GM19452 (cell line): ENCODE results near the gene ARHGAP18.

Experiments
- ATAC-seq: cut with Tn5 transposase; IDR thresholded peaks from one replicate; pipeline ENCODE4 v1.9.1; 2021; ENCODE audit not compliant: unreplicated experiment

Gene ARHGAP18

DNA sequence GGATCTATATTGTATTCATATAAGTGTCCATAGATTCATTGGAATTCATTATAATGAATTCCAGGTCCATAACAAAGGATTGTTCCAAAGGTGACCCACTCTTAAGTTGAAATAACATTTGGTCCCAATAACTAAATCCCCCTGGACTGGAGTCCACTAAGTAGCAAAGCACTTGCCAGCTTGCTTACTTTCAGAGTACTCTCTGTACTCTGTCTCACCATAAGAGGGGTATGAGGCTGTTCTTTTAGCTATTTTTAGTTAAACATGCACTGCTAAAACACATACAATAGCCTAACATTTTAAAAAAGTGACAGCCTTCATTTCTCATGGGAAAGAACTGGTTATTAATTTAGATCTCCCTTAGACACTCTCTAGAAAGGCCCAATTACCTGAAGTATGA lies 16.7 kb upstream of the ARHGAP18 start:
- ATAC-seq, result no peak

- no peak for ATAC-seq
Observed at GRCh38 chr6:129725341-129725740, 15.4 kb upstream of the ARHGAP18 start.

GRCh38 chr6:129719692-129720091 lies 9.7 kb upstream of the ARHGAP18 start:
- ATAC-seq, result no peak

DNA sequence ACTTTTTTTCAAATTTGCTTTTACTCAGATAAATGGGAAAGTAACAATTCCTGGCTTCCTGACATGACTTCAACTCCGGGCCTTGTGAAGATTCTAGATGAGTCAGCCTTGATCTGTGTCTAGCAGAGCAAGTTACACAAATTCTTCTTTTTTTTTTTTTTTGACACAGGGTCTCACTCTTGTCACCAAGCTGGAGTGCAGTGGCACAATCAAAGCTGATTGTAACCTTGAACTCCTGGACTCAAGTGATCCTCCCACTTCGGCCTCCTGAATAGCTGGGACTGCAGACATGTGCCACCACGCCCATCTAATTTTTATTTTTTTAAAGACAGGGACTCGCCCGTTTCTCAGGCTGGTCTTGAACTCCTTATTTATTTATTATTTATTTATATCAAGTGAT lies 7.3 kb upstream of the ARHGAP18 start:
- no peak for ATAC-seq

DNA sequence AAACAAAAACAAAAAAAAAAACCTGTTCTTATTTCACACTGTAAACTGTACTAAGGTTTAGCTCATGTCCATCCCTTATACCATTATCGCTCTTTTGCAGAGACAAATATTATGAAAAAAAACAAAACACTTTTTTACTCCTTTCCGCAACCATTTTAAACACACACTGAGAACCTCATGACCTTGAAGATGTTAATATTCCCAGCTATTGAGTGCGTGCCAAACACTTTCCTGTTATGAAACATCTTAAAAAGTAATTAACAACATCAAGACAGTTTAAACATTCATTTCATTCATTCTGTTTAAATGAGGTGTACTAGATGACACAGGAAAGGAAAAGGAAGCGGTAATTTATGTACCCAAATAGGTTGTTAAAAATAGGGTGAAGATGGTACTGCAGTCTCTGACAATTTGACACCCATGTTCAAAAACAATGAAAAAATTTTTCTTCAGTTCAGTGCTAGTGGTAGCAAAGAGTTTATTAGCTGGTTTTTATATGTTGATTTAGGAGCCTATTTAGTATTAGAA lies 3.9 kb upstream of the ARHGAP18 start:
- no peak for ATAC-seq

- ATAC-seq, result no peak
Observed at GRCh38 chr6:129711271-129711631, 1.3 kb upstream of the ARHGAP18 start.

- no peak for ATAC-seq
Observed at GRCh38 chr6:129710450-129711270, 683 bp upstream of the ARHGAP18 start.

DNA sequence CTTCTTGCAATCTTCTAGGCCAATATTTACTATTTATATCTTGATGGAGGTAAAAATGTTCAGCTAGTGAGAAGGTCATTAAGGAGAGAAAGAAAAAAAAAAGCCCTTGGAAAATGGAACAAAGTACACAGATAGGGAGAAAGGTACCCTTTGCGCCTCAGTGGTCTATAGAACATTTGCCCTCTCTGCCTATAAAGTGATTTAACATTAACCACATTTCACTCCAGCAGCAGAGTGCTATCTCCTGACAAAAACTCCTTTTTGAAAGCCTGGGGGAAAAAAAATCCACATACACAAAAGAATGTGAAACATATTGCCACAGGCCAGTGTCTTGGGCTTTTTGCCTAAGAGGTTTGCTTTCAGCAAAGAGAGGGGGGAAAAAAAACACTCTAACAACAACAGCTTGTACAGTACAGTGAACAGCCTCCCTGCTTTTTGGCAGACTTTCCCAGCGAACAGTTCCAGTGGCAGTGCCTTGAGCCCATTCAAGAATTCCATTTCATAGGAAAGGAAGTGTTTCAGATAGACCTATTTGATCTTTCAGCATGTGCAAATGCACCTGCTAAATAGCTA lies 695 bp downstream of the ARHGAP18 start:
- ATAC-seq, result peak; percentile 15

DNA sequence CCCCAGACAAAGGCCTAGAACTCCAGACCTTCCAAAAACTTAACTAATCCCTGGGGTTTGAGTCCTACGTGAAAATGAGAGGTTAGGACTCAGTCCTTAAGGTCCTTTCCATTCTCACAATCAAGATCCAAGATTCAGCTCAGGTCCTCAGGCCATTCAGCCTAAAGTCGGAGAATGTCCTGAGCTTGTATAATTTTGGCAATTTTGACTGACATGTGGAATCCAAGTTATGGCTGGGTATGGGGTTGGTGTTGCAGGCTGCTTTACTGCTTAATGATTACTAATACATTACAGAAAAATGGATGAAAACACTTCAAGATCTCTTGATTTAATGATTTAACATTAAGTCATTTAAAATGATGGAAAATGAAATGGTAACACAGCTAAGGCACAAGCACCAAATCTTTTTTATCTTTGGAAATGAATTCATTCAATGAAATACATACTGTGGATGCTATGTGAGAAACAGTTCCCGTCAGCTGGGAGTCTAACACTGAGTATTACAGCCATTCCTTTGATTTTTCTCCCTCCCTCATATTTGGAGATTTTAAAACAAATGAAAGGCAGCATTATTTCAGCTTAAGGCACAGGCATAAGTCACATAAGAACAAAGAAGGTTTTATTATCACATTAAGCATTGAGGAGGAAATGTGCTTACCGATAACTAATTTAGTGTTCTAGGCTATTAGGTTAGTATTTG lies 1.3 kb downstream of the ARHGAP18 start:
- no peak for ATAC-seq

DNA sequence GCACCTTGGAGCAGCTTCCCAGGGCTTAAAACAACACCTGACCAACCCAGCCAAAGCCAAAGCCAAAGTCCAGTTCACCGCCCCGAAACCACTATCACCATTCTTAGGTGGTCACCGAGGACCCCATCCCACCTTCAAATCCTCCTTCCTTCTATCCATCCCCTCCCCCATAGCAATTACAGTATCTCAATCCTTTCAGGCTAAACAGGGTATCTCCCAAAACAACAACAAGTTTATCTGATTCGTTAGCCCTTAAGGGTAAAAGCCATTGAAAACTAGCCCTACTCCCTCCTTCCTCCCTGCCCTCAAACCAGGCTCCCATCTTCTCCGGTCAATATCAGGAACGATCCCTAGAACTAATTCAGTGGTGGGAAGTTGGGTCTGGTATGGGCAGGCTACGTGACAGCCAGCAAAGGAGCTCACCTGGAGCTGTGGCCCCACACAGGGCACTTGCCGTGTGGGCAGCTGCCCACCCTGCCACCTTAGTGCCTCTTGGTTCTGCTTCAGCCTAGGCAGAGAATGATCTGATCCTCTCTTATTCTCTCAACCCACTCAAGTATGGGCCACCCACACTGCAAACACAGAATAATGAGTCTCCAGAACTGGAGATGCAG lies 2.0 kb downstream of the ARHGAP18 start:
- no peak for ATAC-seq

DNA sequence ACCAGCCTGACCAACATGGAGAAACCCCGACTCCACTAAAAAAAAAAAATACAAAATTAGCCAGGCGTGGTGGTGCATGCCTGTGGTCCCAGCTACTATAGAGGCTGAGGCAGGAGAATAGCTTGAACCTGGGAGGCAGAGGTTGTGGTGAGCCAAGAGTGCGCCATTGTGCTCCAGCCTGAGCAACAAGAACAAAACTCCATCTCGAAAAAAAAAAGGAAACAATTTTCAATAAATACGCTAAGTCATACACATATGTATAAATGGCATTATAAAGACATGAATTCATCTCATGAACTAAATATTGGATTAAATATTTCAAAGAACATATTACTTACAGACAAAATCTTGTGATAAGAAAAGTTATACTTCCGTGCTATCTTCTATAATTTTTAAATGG lies 2.9 kb downstream of the ARHGAP18 start:
- ATAC-seq, result no peak

- no peak for ATAC-seq
Observed at GRCh38 chr6:129705212-129705611, 4.8 kb downstream of the ARHGAP18 start.

GRCh38 chr6:129704708-129705107 lies 5.3 kb downstream of the ARHGAP18 start:
- no peak for ATAC-seq

- ATAC-seq, result no peak
Observed at GRCh38 chr6:129701721-129702455, 8.1 kb downstream of the ARHGAP18 start.

DNA sequence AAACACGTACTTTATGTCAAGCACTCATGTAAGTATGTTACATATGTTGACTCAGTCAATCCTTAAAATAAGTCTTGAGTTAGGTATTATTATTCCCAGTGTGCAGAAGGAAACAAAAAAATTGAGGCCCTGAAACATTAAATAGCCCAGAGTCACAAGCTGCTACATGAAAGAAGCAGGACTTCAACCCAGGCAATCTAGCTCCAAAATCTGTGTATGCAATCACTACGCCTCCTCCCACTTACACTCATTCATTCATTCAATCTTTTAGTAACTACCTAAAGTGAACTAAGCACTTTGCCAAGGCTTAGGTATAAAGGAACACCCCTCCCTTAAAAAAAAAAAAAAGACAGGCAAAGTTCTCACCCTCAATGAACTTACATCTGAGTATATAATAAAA lies 9.3 kb downstream of the ARHGAP18 start:
- no peak for ATAC-seq

DNA sequence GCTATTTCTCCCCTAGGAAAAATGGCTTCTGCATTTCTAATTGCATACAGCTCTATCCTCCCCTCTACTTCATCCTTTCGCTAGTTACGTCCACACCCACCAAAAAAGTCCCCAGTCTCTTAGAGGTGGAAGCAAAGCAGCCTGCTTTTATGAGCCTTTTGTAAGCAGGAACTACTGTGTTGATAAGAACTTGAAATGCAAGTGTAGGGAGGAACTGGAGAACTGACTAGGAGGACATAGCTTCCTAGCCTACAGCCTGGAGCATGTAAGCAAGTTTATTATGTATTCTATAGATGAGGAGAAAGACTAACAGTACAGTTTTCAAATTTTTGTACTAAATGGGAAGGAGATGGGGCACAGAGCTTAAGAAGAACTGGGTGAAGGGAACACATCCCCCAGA lies 10.3 kb downstream of the ARHGAP18 start:
- ATAC-seq, result no peak

DNA sequence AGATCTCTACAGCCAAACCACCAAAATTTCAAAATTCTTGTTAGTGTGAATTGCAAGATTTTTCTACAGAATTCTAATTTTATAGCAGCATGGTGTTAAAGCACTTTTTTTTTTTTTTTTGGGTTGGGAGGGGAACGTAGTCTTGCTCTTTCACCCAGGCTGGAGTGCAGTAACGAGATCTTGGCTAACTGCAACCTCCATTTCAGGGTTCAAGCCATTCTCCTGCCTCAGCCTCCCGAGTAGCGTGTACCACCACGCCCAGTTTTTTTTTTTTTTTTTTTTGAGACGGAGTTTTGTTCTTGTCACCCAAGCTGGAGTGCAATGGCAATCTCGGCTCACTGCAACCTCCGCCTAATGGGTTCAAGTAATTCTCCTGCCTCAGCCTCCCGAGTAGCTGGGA lies 11.5 kb downstream of the ARHGAP18 start:
- ATAC-seq, result no peak

GRCh38 chr6:129697788-129698187 lies 12.2 kb downstream of the ARHGAP18 start:
- no peak for ATAC-seq

GRCh38 chr6:129696843-129697242 lies 13.1 kb downstream of the ARHGAP18 start:
- ATAC-seq, result no peak

DNA sequence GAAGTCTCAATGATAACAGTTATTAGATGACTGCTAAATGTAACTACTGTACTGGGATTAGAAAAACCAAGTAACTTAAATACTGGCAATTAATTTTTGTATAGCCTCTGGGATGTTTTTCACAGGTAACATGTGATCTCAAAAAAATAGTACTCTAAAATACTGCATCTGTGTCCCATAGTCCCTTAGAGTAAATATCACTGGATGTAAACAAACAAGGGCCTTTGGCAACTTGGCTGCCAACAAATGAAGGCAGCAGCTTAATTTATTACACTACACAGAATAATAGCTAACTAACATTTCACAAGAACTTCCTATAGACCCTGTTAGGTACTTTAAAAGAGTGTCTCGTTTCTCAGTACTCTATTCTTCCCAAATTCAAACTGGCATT lies 14.0 kb downstream of the ARHGAP18 start:
- peak; percentile 13 for ATAC-seq
